Right lobe of liver (tissue), 4 donors: ENCODE measurements around the gene AK5.

Experiments used
- CTCF ChIP-seq, 4 donors: fragments of 200-600 bp in 3 of 4; fragments of 450-650 bp in 1 of 4; IDR thresholded peaks; one replicate each; pipeline versions ENCODE4 v1.5.1 to v1.8.0; 2016 to 2022; ENCODE audit warnings: antibody characterized with exemption in 4 of 4, mild to moderate bottlenecking in 2 of 4
- POLR2A ChIP-seq: fragments of 450-650 bp; IDR thresholded peaks from one replicate; pipeline ENCODE4 v1.6.1; 2017; ENCODE audit warnings: antibody characterized with exemption, mild to moderate bottlenecking
- donor health status: DM: no; HTN: no; CAD: no.
- donor health status: DM: no; HTN: no; CAD: no.
- donor health status: DM: no; HTN: yes; CAD: no.

- TF ChIP-seq CTCF (IDR thresholded peaks at IDR 0.05) = no peak
- no peak for TF ChIP-seq POLR2A
Observed at GRCh38 chr1:77447669-77448068, 165.8 kb downstream of the AK5 start.
